HepG2 (cell line): ENCODE measurements around the gene GBE1. TPM values are rescaled to one million over a fixed set of nuclear protein-coding genes. Genes with fewer than 3 reads are reported as not detected.

ENCODE experiments used
- ATAC-seq: fragments of 200-7000 bp; cut with Tn5 transposase; 3 replicates; pipeline ENCODE4 v1.9.1; 2020; ENCODE audit warnings: mild to moderate bottlenecking, moderate library complexity
- BruUV-seq: library from RNA; stranded (reverse); fragments of 400-500 nt; replicated peaks from 2 replicates; lab custom pipeline; 2021; lab: Mats Ljungman, UMichigan
- CTCF ChIA-PET: fragments of 300-600 bp; formaldehyde crosslinking; extraction: SDS; loops from one replicate; lab custom pipeline; 2021; ENCODE audit warnings: low total read pairs, inconsistent platforms, low intra/inter-chr PET ratio; lab: Yijun Ruan, JAX
- POLR2A ChIA-PET: fragments of 350-600 bp; sonication (Branson Sonifier 250); formaldehyde crosslinking; loops from one replicate; lab custom pipeline; 2020; ENCODE audit warnings: antibody characterized with exemption, inconsistent platforms; lab: Yijun Ruan, JAX
- DNase-seq: peaks from one replicate; pipeline ENCODE4 v3.0.0-alpha.2; 2015; ENCODE audit warnings: low spot score
- FAIRE-seq: peaks from 3 replicates; lab custom pipeline; 2011; peaks lifted over from hg19 to GRCh38; lab: Jason Lieb, UNC
- H2AFZ ChIP-seq: one replicate; pipeline ENCODE4 v1.6.1; 2011; ENCODE audit warnings: low read length, inconsistent platforms
- H3K27ac ChIP-seq: fragments of 300-600 bp; 3 replicates; pipeline ENCODE4 v1.8.0; 2011; ENCODE audit warnings: mixed run types, mild to moderate bottlenecking, mixed read lengths, low read length, inconsistent platforms; ENCODE audit not compliant: insufficient read depth; ENCODE audit errors: extremely low read length
- H3K27me3 ChIP-seq, 2 experiments: fragments of 200-600 bp in 1 of 2; 2 replicates in 1 of 2; 3 replicates in 1 of 2; pipeline versions ENCODE4 v1.6.0 to v1.8.0; 2011; ENCODE audit warnings: low read length in 2 of 2, mild to moderate bottlenecking in 2 of 2, moderate library complexity in 2 of 2, inconsistent platforms in 1 of 2; ENCODE audit not compliant: insufficient read depth in 2 of 2, control insufficient read depth in 1 of 2
- H3K36me3 ChIP-seq, 2 experiments: fragments of 200-600 bp in 1 of 2; replicated peaks in 1 of 2; 2 replicates in 1 of 2; 3 replicates in 1 of 2; pipeline versions ENCODE4 v1.5.1 to v1.8.0; 2011; ENCODE audit warnings: low read length in 2 of 2, inconsistent platforms in 1 of 2; ENCODE audit not compliant: insufficient read depth in 2 of 2, control insufficient read depth in 1 of 2
- H3K4me1 ChIP-seq: 2 replicates; pipeline ENCODE4 v1.5.1; 2012; ENCODE audit warnings: low read length, inconsistent platforms; ENCODE audit not compliant: insufficient read depth
- H3K4me2 ChIP-seq: 2 replicates; pipeline ENCODE4 v1.6.0; 2011; ENCODE audit warnings: low read depth, low read length, inconsistent platforms
- H3K4me3 ChIP-seq, 3 experiments: fragments of 200-600 bp in 1 of 3; sonication (generic), shearing (Covaris generic) in 1 of 3; replicated peaks in 1 of 3; 2 replicates each; pipeline ENCODE4 v1.5.1; 2011 to 2016; ENCODE audit warnings: low read length in 3 of 3, inconsistent platforms in 2 of 3, low read depth in 2 of 3, mild to moderate bottlenecking in 2 of 3, control low read depth in 1 of 3, mixed read lengths in 1 of 3; ENCODE audit not compliant: insufficient read depth in 1 of 3
- H3K79me2 ChIP-seq: one replicate; pipeline ENCODE4 v1.6.1; 2011; ENCODE audit warnings: low read length, inconsistent platforms; ENCODE audit not compliant: insufficient read depth
- H3K9ac ChIP-seq: 2 replicates; pipeline ENCODE4 v1.6.0; 2011; ENCODE audit warnings: mild to moderate bottlenecking, low read depth, low read length, inconsistent platforms; ENCODE audit not compliant: insufficient read depth
- H3K9me3 ChIP-seq: 2 replicates; pipeline ENCODE4 v1.5.1; 2012; ENCODE audit warnings: mild to moderate bottlenecking, low read length
- H4K20me1 ChIP-seq: 2 replicates; pipeline ENCODE4 v1.6.0; 2011; ENCODE audit warnings: inconsistent platforms, mild to moderate bottlenecking, low read length, moderate library complexity; ENCODE audit not compliant: insufficient read depth
- CERS6 ChIP-seq: sonication (generic); formaldehyde crosslinking; IDR thresholded peaks from 2 replicates; pipeline ENCODE4 v1.5.0; 2020; ENCODE audit warnings: missing genetic modification reagents
- CTCF ChIP-seq: sonication (generic); formaldehyde crosslinking; IDR thresholded peaks from 2 replicates; pipeline ENCODE4 v1.5.0; 2020; ENCODE audit warnings: mild to moderate bottlenecking, missing genetic modification reagents, moderate library complexity
- E2F1 ChIP-seq: sonication (generic); formaldehyde crosslinking; IDR thresholded peaks from 2 replicates; pipeline ENCODE4 v1.5.0; 2020; ENCODE audit warnings: missing genetic modification reagents
- HOXA7 ChIP-seq: sonication (generic); formaldehyde crosslinking; IDR thresholded peaks from 2 replicates; pipeline ENCODE4 v1.8.1; 2022; ENCODE audit warnings: mild to moderate bottlenecking, missing genetic modification reagents, moderate library complexity
- KLF16 ChIP-seq, 2 experiments: sonication (generic) in 1 of 2; formaldehyde crosslinking in 1 of 2; IDR thresholded peaks; 2 replicates each; pipeline versions ENCODE4 v1.6.1 to v1.8.0; 2016 to 2023; ENCODE audit warnings: missing genetic modification reagents in 2 of 2, missing compliant biosample characterization in 1 of 2
- NCOA1 ChIP-seq: sonication (generic); formaldehyde crosslinking; IDR thresholded peaks from 2 replicates; pipeline ENCODE4 v1.9.0; 2021; ENCODE audit warnings: missing genetic modification reagents
- PAX8 ChIP-seq: sonication (generic); formaldehyde crosslinking; IDR thresholded peaks from 2 replicates; pipeline ENCODE4 v1.8.0; 2022; ENCODE audit warnings: mild to moderate bottlenecking, missing genetic modification reagents, borderline replicate concordance
- SIN3A ChIP-seq: IDR thresholded peaks from 2 replicates; pipeline ENCODE4 v1.6.1; 2011; ENCODE audit warnings: low read depth, mild to moderate bottlenecking, control low read depth, low read length, borderline replicate concordance
- SUZ12 ChIP-seq: fragments of 150-350 bp; IDR thresholded peaks from 2 replicates; pipeline ENCODE4 v1.6.1; 2014; ENCODE audit warnings: low read depth, low read length
- TBX3 ChIP-seq: fragments of 450-650 bp; IDR thresholded peaks from 2 replicates; pipeline ENCODE4 v1.6.1; 2017; ENCODE audit warnings: antibody characterized with exemption, mild to moderate bottlenecking, inconsistent platforms, borderline replicate concordance
- TCF12 ChIP-seq, 2 experiments: fragments of 450-650 bp in 1 of 2; sonication (generic) in 1 of 2; formaldehyde crosslinking in 1 of 2; IDR thresholded peaks; 2 replicates each; pipeline versions ENCODE4 v1.6.1 to v1.8.0; 2017 to 2022; ENCODE audit warnings: antibody characterized with exemption in 1 of 2, mild to moderate bottlenecking in 1 of 2, missing genetic modification reagents in 1 of 2, moderate library complexity in 1 of 2
- ZBTB2 ChIP-seq: sonication (generic); formaldehyde crosslinking; IDR thresholded peaks from 2 replicates; pipeline ENCODE4 v1.8.0; 2022; ENCODE audit warnings: low read depth, missing genetic modification reagents
- ZFP37 ChIP-seq: sonication (generic); formaldehyde crosslinking; IDR thresholded peaks from 2 replicates; pipeline ENCODE4 v1.4.0; 2020; ENCODE audit warnings: missing genetic modification reagents, borderline replicate concordance
- ZFYVE20 ChIP-seq: sonication (generic); formaldehyde crosslinking; IDR thresholded peaks from 2 replicates; pipeline ENCODE4 v1.8.0; 2023; ENCODE audit warnings: low read depth, mild to moderate bottlenecking, moderate library complexity, missing genetic modification reagents, borderline replicate concordance
- ZNF232 ChIP-seq: sonication (generic); formaldehyde crosslinking; IDR thresholded peaks from 2 replicates; pipeline ENCODE4 v1.4.0; 2020; ENCODE audit warnings: missing genetic modification reagents, borderline replicate concordance
- ZNF235 ChIP-seq: sonication (generic); formaldehyde crosslinking; IDR thresholded peaks from 2 replicates; pipeline ENCODE4 v1.8.1; 2023; ENCODE audit warnings: mild to moderate bottlenecking, missing genetic modification reagents, borderline replicate concordance
- ZNF605 ChIP-seq: sonication (generic); formaldehyde crosslinking; IDR thresholded peaks from 2 replicates; pipeline ENCODE4 v1.8.0; 2022; ENCODE audit warnings: mild to moderate bottlenecking, missing genetic modification reagents
- ZNF784 ChIP-seq: sonication (generic); formaldehyde crosslinking; IDR thresholded peaks from 2 replicates; pipeline ENCODE4 v1.5.1; 2020; ENCODE audit warnings: missing genetic modification reagents, mild to moderate bottlenecking, borderline replicate concordance
- WGBS: methylation state at CpG from one replicate; pipeline ENCODE4 v1.1.6; 2017; ENCODE audit warnings: low lambda C conversion rate; 5-methylcytosine and 5-hydroxymethylcytosine counted together
- in situ Hi-C: cut with HindIII; loops from 2 replicates; pipeline ENCODE4 v1.10.0; 2017; ENCODE audit warnings: low pct_unique_long_range_greater_than_20kb; ENCODE audit not compliant: extremely low pct_ligation_motif_present
- intact Hi-C: fragments of 100-400 bp; cut with micrococcal nuclease; formaldehyde crosslinking; loops from one replicate; pipeline ENCODE4 v1.10.0; 2022; ENCODE audit not compliant: unreplicated experiment
- polyA plus RNA-seq, 8 experiments: library from polyadenylated mRNA; depleted of rRNA in 3 of 8; stranded (reverse) in 7 of 8; unstranded in 1 of 8; fragments of >200 nt; fragmentation: Illumina TruSeq in 4 of 8; extraction: Trizol in 4 of 8; gene quantifications; 2 replicates each; pipeline versions ENCODE4 v1.2.1 to v1.2.3, GENCODE V29; 2011 to 2016; ENCODE audit warnings: low read depth in 4 of 8, missing spikeins in 1 of 8, mixed read lengths in 1 of 8; ENCODE audit not compliant: insufficient read depth in 1 of 8
- total RNA-seq, 5 experiments: library from RNA; depleted of rRNA; stranded (reverse); fragments of >200 nt; fragmentation: Illumina TruSeq; extraction: Trizol; gene quantifications; 2 replicates each; pipeline ENCODE4 v1.2.3, GENCODE V29; 2016; ENCODE audit warnings: low read depth in 1 of 5

The GBE1 gene
- total and polyA plus RNA-seq, 2 of the 13 experiments (the other 11 are each of a cell fraction or from before 2014, with no cell fraction given) = 22.9 to 36.1 TPM

GRCh38 chr3:81568378-81568777 lies 193.1 kb downstream of the GBE1 start:
- H4K20me1 ChIP-seq = no peaks in the 10 kb centered on the region
- no peak overlapping the region for H3K27ac ChIP-seq
- no peaks in the 10 kb centered on the region for H3K4me1 ChIP-seq
- no peaks in the 10 kb centered on the region for H3K79me2 ChIP-seq
- ChIA-PET POLR2A (no interaction called here), CTCF (no interaction called here)
- no peaks in the 10 kb centered on the region for H3K27me3 ChIP-seq
- DNase-seq (no peak), ATAC-seq (no peak), FAIRE-seq (no peak)
- H3K9ac ChIP-seq = no peak overlapping the region
- no peak overlapping the region for H2AFZ ChIP-seq
- 97% methylated on average over 5 of the region's 5 CpGs for WGBS
- intact Hi-C loops (no loop called here), in situ Hi-C loops (no loop called here)
- no TSS peak for BruUV-seq
- TF ChIP-seq KLF16 (CRISPR knock-in tag; IDR thresholded peaks at IDR 0.05) (no peak), ZNF784 (no peak), ZFP37 (CRISPR knock-in tag) (no peak), E2F1 (CRISPR knock-in tag) (no peak), SUZ12 (no peak), ZBTB2 (CRISPR knock-in tag) (no peak), HOXA7 (no peak), NCOA1 (no peak), ZNF235 (CRISPR knock-in tag) (no peak), TCF12 (IDR thresholded peaks at IDR 0.05) (no peak), TCF12 (CRISPR knock-in tag; IDR thresholded peaks at IDR 0.05) (no peak), ZFYVE20 (no peak), PAX8 (CRISPR knock-in tag) (no peak), CTCF (CRISPR knock-in tag) (no peak), CERS6 (CRISPR knock-in tag) (no peak), ZNF232 (CRISPR knock-in tag) (no peak), ZNF605 (CRISPR knock-in tag) (no peak), SIN3A (no peak), TBX3 (no peak)
- no peak overlapping the region for H3K4me2 ChIP-seq
- no peak overlapping the region for H3K4me3 ChIP-seq
- peaks cover 0 to 9% of the 10 kb centered on the region in 2 experiments; a peak in 2 of 5 replicates for H3K36me3 ChIP-seq
- H3K9me3 ChIP-seq = peaks cover 5% of the 10 kb centered on the region; the same call in 1 of the 2 replicates
